Liver (tissue), 3 donors: ENCODE measurements around the gene FARS2.

Experiments used
- CTCF ChIP-seq: fragments of 150-350 bp; IDR thresholded peaks from 2 replicates; pipeline ENCODE4 v1.5.1; 2017; ENCODE audit warnings: improper control_type of control experiment, low read depth, low read length; ENCODE audit not compliant: missing input control
- EGR1 ChIP-seq, 2 donors: IDR thresholded peaks; 2 replicates each; pipeline ENCODE4 v1.6.1; 2016 to 2018; ENCODE audit warnings: antibody characterized with exemption in 2 of 2, low read depth in 2 of 2
- FOXA1 ChIP-seq: IDR thresholded peaks from 2 replicates; pipeline ENCODE4 v1.6.1; 2016; ENCODE audit warnings: antibody characterized with exemption
- GABPA ChIP-seq, 2 donors: IDR thresholded peaks in 1 of 2; conservative IDR thresholded peaks in 1 of 2; 2 replicates each; pipeline ENCODE4 v1.6.1; 2016; ENCODE audit warnings: antibody characterized with exemption in 2 of 2, mild to moderate bottlenecking in 1 of 2, moderate library complexity in 1 of 2
- NR2F2 ChIP-seq: IDR thresholded peaks from 2 replicates; pipeline ENCODE4 v1.6.1; 2016; ENCODE audit warnings: antibody characterized with exemption
- RAD21 ChIP-seq, 2 donors: IDR thresholded peaks; 2 replicates each; pipeline ENCODE4 v1.6.1; 2016; ENCODE audit warnings: antibody characterized with exemption in 2 of 2, mild to moderate bottlenecking in 2 of 2
- SP1 ChIP-seq: IDR thresholded peaks from 2 replicates; pipeline ENCODE4 v1.6.1; 2018; ENCODE audit warnings: antibody characterized with exemption, mild to moderate bottlenecking
- YY1 ChIP-seq: IDR thresholded peaks from 2 replicates; pipeline ENCODE4 v1.6.1; 2016; ENCODE audit warnings: antibody characterized with exemption, mild to moderate bottlenecking
- ZBTB33 ChIP-seq: IDR thresholded peaks from 2 replicates; pipeline ENCODE4 v1.6.1; 2016; ENCODE audit warnings: antibody characterized with exemption
- TF ChIP-seq, protein P1 (sequence below): IDR thresholded peaks from 2 replicates; pipeline ENCODE4 v1.6.1; 2016; ENCODE audit warnings: antibody characterized with exemption, mild to moderate bottlenecking
- TF ChIP-seq, protein P2 (sequence below): IDR thresholded peaks from 2 replicates; pipeline ENCODE4 v1.6.1; 2016; ENCODE audit warnings: antibody characterized with exemption
- donor health status: healthy.
- donor health status: healthy.

- TF ChIP-seq CTCF (no peak), ZBTB33 (no peak), RAD21 (IDR thresholded peaks at IDR 0.05) (no peak), EGR1 (IDR thresholded peaks at IDR 0.05; ENCODE audit: low read depth in 2 of 2) (no peak), GABPA (IDR thresholded peaks at IDR 0.05 in 1 of 2, conservative IDR thresholded peaks at IDR 0.05 in 1 of 2) (no peak), FOXA1 (no peak), YY1 (no peak), NR2F2 (no peak), SP1 (no peak)
- TF ChIP-seq, protein P1, sequence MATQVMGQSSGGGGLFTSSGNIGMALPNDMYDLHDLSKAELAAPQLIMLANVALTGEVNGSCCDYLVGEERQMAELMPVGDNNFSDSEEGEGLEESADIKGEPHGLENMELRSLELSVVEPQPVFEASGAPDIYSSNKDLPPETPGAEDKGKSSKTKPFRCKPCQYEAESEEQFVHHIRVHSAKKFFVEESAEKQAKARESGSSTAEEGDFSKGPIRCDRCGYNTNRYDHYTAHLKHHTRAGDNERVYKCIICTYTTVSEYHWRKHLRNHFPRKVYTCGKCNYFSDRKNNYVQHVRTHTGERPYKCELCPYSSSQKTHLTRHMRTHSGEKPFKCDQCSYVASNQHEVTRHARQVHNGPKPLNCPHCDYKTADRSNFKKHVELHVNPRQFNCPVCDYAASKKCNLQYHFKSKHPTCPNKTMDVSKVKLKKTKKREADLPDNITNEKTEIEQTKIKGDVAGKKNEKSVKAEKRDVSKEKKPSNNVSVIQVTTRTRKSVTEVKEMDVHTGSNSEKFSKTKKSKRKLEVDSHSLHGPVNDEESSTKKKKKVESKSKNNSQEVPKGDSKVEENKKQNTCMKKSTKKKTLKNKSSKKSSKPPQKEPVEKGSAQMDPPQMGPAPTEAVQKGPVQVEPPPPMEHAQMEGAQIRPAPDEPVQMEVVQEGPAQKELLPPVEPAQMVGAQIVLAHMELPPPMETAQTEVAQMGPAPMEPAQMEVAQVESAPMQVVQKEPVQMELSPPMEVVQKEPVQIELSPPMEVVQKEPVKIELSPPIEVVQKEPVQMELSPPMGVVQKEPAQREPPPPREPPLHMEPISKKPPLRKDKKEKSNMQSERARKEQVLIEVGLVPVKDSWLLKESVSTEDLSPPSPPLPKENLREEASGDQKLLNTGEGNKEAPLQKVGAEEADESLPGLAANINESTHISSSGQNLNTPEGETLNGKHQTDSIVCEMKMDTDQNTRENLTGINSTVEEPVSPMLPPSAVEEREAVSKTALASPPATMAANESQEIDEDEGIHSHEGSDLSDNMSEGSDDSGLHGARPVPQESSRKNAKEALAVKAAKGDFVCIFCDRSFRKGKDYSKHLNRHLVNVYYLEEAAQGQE, result no peak
- TF ChIP-seq, protein P2, sequence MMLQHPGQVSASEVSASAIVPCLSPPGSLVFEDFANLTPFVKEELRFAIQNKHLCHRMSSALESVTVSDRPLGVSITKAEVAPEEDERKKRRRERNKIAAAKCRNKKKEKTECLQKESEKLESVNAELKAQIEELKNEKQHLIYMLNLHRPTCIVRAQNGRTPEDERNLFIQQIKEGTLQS, result no peak
Measured at GRCh38 chr6:5559651-5560050, 298.3 kb downstream of the FARS2 start.
